HCT116 (cell line): Measurements from ENCODE around the gene TSTD2.
A peak's percentile ranks its signal among the peaks of the same experiment; 100 is the strongest.

Experiments
- CEBPB ChIP-seq: IDR thresholded peaks from 2 replicates; pipeline ENCODE4 v1.6.1; 2012; ENCODE audit warnings: low read depth
- EGR1 ChIP-seq: IDR thresholded peaks from 2 replicates; pipeline ENCODE4 v1.6.1; 2012; ENCODE audit warnings: low read depth
- EZH2 ChIP-seq: fragments of 200-600 bp; sonication (generic); IDR thresholded peaks from 2 replicates; pipeline ENCODE4 v1.6.1; 2017; ENCODE audit warnings: antibody characterized with exemption, mixed run types
- FOSL1 ChIP-seq: IDR thresholded peaks from 2 replicates; pipeline ENCODE4 v1.6.1; 2012; ENCODE audit warnings: low read depth
- POLR2A ChIP-seq: IDR thresholded peaks from 2 replicates; pipeline ENCODE4 v1.7.0; 2011; ENCODE audit warnings: borderline replicate concordance; ENCODE audit not compliant: insufficient read depth, insufficient read length; ENCODE audit errors: extremely low read depth
- SP1 ChIP-seq: IDR thresholded peaks from 2 replicates; pipeline ENCODE4 v1.6.1; 2012; ENCODE audit warnings: low read depth
- TF ChIP-seq, protein P1 (sequence below), 3 experiments: fragments of 200-600 bp in 1 of 3; sonication (generic) in 1 of 3; IDR thresholded peaks in 2 of 3; conservative IDR thresholded peaks in 1 of 3; 2 replicates each; pipeline ENCODE4 v1.5.1; 2012 to 2017; ENCODE audit warnings: low read depth in 2 of 3, low read length in 2 of 3, antibody characterized with exemption in 1 of 3, borderline replicate concordance in 1 of 3, control low read depth in 1 of 3, mild to moderate bottlenecking in 1 of 3, mixed read lengths in 1 of 3, mixed run types in 1 of 3, moderate library complexity in 1 of 3; ENCODE audit not compliant: insufficient read depth in 1 of 3
- TF ChIP-seq, protein P2 (sequence below): IDR thresholded peaks from 2 replicates; pipeline ENCODE4 v1.6.1; 2012
- TF ChIP-seq, protein P3 (sequence below): IDR thresholded peaks from 2 replicates; pipeline ENCODE4 v1.6.1; 2012; ENCODE audit warnings: low read depth

DNA sequence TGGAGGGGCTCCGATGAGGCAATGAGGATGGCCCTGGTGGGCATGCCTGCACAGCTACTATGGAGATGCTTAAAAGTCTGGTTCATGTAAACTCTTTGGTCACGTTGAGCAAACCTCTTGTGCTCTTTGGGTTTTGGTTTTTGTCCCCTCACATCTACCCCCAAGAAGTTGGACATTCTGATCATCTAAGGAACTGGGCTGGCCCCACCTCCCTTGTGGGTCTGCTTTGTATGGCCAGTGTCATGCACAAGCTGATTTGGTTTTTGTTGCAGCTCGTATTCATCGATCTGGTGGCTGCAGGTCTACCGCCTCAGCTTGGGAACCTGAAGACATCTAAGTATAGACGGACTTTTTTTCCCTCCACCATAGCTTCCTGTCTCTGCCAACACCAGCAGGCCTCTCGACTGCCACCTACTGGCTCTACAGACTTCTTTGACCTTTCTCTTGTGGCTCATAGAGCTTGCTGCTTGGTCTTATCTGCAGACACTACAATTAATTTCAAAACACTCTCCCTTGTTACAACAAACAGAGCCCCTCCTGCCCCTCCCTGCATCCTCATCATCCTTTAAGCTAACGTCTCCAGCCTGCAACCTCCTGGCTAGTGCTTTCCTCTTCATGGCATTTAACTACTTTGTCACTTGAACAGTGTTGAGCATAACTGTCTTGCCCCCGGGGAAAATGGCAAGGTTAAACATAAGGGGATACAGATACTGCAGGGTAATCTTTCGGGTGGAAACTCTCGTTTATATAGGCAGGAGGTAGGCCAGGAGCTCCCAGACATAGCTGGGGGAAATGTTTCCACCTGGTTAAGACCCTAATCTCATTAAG lies 34.5 kb downstream of the TSTD2 start:
- TF ChIP-seq, protein P1, sequence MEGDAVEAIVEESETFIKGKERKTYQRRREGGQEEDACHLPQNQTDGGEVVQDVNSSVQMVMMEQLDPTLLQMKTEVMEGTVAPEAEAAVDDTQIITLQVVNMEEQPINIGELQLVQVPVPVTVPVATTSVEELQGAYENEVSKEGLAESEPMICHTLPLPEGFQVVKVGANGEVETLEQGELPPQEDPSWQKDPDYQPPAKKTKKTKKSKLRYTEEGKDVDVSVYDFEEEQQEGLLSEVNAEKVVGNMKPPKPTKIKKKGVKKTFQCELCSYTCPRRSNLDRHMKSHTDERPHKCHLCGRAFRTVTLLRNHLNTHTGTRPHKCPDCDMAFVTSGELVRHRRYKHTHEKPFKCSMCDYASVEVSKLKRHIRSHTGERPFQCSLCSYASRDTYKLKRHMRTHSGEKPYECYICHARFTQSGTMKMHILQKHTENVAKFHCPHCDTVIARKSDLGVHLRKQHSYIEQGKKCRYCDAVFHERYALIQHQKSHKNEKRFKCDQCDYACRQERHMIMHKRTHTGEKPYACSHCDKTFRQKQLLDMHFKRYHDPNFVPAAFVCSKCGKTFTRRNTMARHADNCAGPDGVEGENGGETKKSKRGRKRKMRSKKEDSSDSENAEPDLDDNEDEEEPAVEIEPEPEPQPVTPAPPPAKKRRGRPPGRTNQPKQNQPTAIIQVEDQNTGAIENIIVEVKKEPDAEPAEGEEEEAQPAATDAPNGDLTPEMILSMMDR (IDR thresholded peaks at IDR 0.05 in 2 of 3, conservative IDR thresholded peaks at IDR 0.05 in 1 of 3; ENCODE audit: borderline replicate concordance in 1 of 3, insufficient read depth in 1 of 3, low read depth in 2 of 3, low read length in 2 of 3): peak; percentile 82 to 91 (median 88)
- TF ChIP-seq POLR2A: no peak
- TF ChIP-seq, protein P2, sequence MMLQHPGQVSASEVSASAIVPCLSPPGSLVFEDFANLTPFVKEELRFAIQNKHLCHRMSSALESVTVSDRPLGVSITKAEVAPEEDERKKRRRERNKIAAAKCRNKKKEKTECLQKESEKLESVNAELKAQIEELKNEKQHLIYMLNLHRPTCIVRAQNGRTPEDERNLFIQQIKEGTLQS: no peak
- no peak for TF ChIP-seq SP1
- TF ChIP-seq EZH2: no peak
- no peak for TF ChIP-seq FOSL1
- TF ChIP-seq CEBPB: no peak
- TF ChIP-seq, protein P3, sequence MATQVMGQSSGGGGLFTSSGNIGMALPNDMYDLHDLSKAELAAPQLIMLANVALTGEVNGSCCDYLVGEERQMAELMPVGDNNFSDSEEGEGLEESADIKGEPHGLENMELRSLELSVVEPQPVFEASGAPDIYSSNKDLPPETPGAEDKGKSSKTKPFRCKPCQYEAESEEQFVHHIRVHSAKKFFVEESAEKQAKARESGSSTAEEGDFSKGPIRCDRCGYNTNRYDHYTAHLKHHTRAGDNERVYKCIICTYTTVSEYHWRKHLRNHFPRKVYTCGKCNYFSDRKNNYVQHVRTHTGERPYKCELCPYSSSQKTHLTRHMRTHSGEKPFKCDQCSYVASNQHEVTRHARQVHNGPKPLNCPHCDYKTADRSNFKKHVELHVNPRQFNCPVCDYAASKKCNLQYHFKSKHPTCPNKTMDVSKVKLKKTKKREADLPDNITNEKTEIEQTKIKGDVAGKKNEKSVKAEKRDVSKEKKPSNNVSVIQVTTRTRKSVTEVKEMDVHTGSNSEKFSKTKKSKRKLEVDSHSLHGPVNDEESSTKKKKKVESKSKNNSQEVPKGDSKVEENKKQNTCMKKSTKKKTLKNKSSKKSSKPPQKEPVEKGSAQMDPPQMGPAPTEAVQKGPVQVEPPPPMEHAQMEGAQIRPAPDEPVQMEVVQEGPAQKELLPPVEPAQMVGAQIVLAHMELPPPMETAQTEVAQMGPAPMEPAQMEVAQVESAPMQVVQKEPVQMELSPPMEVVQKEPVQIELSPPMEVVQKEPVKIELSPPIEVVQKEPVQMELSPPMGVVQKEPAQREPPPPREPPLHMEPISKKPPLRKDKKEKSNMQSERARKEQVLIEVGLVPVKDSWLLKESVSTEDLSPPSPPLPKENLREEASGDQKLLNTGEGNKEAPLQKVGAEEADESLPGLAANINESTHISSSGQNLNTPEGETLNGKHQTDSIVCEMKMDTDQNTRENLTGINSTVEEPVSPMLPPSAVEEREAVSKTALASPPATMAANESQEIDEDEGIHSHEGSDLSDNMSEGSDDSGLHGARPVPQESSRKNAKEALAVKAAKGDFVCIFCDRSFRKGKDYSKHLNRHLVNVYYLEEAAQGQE: no peak
- TF ChIP-seq EGR1: no peak
